Erythroblast (primary cell): ENCODE data around the gene SCN8A.

Experiments
- GATA1 ChIP-seq: IDR thresholded peaks from 2 replicates; pipeline ENCODE4 v1.6.1; 2011; ENCODE audit warnings: low read depth, mild to moderate bottlenecking, control low read depth, low read length, moderate library complexity
- POLR2A ChIP-seq: IDR thresholded peaks from 2 replicates; pipeline ENCODE4 v1.6.1; 2011; ENCODE audit warnings: mild to moderate bottlenecking, low read length

DNA sequence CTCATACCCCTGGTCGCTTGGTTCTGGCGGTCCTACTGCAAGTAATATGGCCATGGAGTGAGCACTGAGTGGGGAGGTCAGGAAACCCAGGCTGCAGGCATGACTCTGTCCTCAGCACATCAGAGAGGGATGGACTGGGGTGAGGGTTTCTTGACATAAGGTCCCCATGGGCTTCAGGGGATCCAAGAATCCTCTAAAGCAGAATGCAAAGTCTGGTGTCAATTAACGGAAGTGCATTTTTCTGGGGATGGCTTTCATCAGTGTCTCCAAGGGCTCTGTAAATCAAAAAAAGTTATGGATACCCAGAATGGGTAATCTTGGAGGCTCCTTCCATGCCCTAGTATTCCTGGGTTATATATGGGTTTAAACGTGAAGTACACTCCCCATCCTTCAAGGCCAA lies 253.8 kb downstream of the SCN8A start:
- TF ChIP-seq POLR2A (no peak), GATA1 (no peak)
